Breast epithelium (tissue), 4 donors: ENCODE measurements around the gene LDHB. TPM values are rescaled to one million over a fixed set of nuclear protein-coding genes. Genes with fewer than 3 reads are reported as not detected.
"Not testable (repeated sequence)": the region's sequence is repeated elsewhere in the genome, so short reads cannot be mapped to it uniquely, and the experiment has no call there.

Experiments
- DNase-seq, 2 donors: peaks; one replicate each; pipeline ENCODE4 v3.0.0-alpha.2; 2019; ENCODE audit warnings: low spot score in 2 of 2
- H3K27ac ChIP-seq, 2 donors: fragments of 200-600 bp; sonication (generic) in 1 of 2; one replicate each; pipeline ENCODE4 v1.5.1; 2016 to 2019; ENCODE audit warnings: mild to moderate bottlenecking in 1 of 2
- H3K27me3 ChIP-seq, 2 donors: fragments of 200-600 bp; sonication (generic) in 1 of 2; one replicate each; pipeline versions ENCODE4 v1.5.1 to v1.6.0; 2017 to 2019; ENCODE audit warnings: control low read depth in 1 of 2, mild to moderate bottlenecking in 1 of 2
- H3K36me3 ChIP-seq: fragments of 200-600 bp; one replicate; pipeline ENCODE4 v1.5.1; 2019
- H3K4me1 ChIP-seq, 2 donors: fragments of 200-600 bp; sonication (generic); one replicate each; pipeline ENCODE4 v1.5.1; 2016 to 2019; ENCODE audit warnings: control low read depth in 1 of 2
- H3K4me3 ChIP-seq, 3 donors: fragments of 200-600 bp; sonication (generic); 1 replicate in 2 of 3; 2 replicates in 1 of 3; pipeline ENCODE4 v1.5.1; 2016 to 2019; ENCODE audit warnings: mild to moderate bottlenecking in 3 of 3, moderate library complexity in 2 of 3
- H3K9me3 ChIP-seq, 2 donors: fragments of 200-600 bp; sonication (generic) in 1 of 2; one replicate each; pipeline ENCODE4 v1.5.1; 2016 to 2019; ENCODE audit warnings: control low read depth in 1 of 2
- CTCF ChIP-seq, 3 donors: fragments of 450-650 bp; IDR thresholded peaks; one replicate each; pipeline ENCODE4 v1.5.1; 2016 to 2017; ENCODE audit warnings: antibody characterized with exemption in 3 of 3, mild to moderate bottlenecking in 3 of 3, moderate library complexity in 3 of 3
- POLR2A ChIP-seq: fragments of 450-650 bp; IDR thresholded peaks from one replicate; pipeline ENCODE4 v1.6.1; 2016; ENCODE audit warnings: antibody characterized with exemption, mild to moderate bottlenecking, moderate library complexity
- POLR2AphosphoS5 ChIP-seq, 3 donors: sonication (generic); formaldehyde crosslinking; IDR thresholded peaks; one replicate each; pipeline ENCODE4 v1.6.1; 2017; ENCODE audit warnings: antibody characterized with exemption in 3 of 3
- intact Hi-C: fragments of 100-400 bp; cut with DNase I; formaldehyde crosslinking; loops from one replicate; pipeline ENCODE4 v1.15.1; 2023; ENCODE audit warnings: low total_unique reads
- total RNA-seq, 3 donors: library from RNA; depleted of rRNA; stranded (reverse); fragments of >200 nt; gene quantifications; one replicate each; pipeline ENCODE4 v1.1.0, GENCODE V29; 2016

LDHB gene
- total RNA-seq, 3 donors from 2014 or later: 235 to 1,093 (median 257) TPM

GRCh38 chr12:21662122-21662792 is 4.6 kb upstream of the LDHB start:
- H3K4me3 ChIP-seq: no peak overlapping the region
- TF ChIP-seq POLR2AphosphoS5 (IDR thresholded peaks at IDR 0.05) (no peak), CTCF (IDR thresholded peaks at IDR 0.05) (no peak), POLR2A (no peak)
- no peaks in the 10 kb centered on the region for H3K36me3 ChIP-seq
- no peak overlapping the region for H3K27ac ChIP-seq
- H3K9me3 ChIP-seq: no peaks in the 10 kb centered on the region
- DNase-seq: no peak
- intact Hi-C loops: no loop called here
- H3K4me1 ChIP-seq: no peaks in the 10 kb centered on the region
- H3K27me3 ChIP-seq: no peaks in the 10 kb centered on the region

- DNase-seq, H3K4me3 ChIP-seq, H3K27me3 ChIP-seq, H3K4me1 ChIP-seq, intact Hi-C loops, H3K27ac ChIP-seq, H3K36me3 ChIP-seq, H3K9me3 ChIP-seq: not testable (repeated sequence)
Observed at GRCh38 chr12:21661396-21662093, 3.9 kb upstream of the LDHB start.

- Histone ChIP-seq H3K9me3 (no peaks in the 10 kb centered on the region), H3K36me3 (no peaks in the 10 kb centered on the region), H3K4me3 (no peak overlapping the region), H3K27me3 (no peaks in the 10 kb centered on the region), H3K4me1 (no peaks in the 10 kb centered on the region), H3K27ac (no peak overlapping the region)
- TF ChIP-seq POLR2A (no peak), CTCF (IDR thresholded peaks at IDR 0.05) (no peak), POLR2AphosphoS5 (IDR thresholded peaks at IDR 0.05) (no peak)
- intact Hi-C loops: no loop called here
- DNase-seq: no peak
Observed at GRCh38 chr12:21659383-21659782, 1.7 kb upstream of the LDHB start.

- H3K27me3 ChIP-seq: no peaks in the 10 kb centered on the region
- peak overlapping the region; percentile 61 to 86 (median 84) for H3K4me3 ChIP-seq
- intact Hi-C loops: no loop called here
- H3K4me1 ChIP-seq: no peaks in the 10 kb centered on the region
- TF ChIP-seq POLR2A (no peak), POLR2AphosphoS5 (IDR thresholded peaks at IDR 0.05) (no peak), CTCF (IDR thresholded peaks at IDR 0.05) (no peak)
- no peaks in the 10 kb centered on the region for H3K36me3 ChIP-seq
- DNase-seq: no peak
- no peaks in the 10 kb centered on the region for H3K9me3 ChIP-seq
- peak overlapping the region; percentile 78 to 84 for H3K27ac ChIP-seq
Observed at GRCh38 chr12:21656905-21657325, 727 bp downstream of the LDHB start.

GRCh38 chr12:21655591-21655990 is 2.1 kb downstream of the LDHB start:
- Histone ChIP-seq H3K27ac (no peak overlapping the region), H3K9me3 (no peaks in the 10 kb centered on the region), H3K4me1 (no peaks in the 10 kb centered on the region), H3K4me3 (no peak overlapping the region), H3K27me3 (no peaks in the 10 kb centered on the region), H3K36me3 (no peaks in the 10 kb centered on the region)
- intact Hi-C loops: no loop called here
- DNase-seq: no peak
- no peak for TF ChIP-seq CTCF (IDR thresholded peaks at IDR 0.05)
- TF ChIP-seq POLR2A: no peak
- TF ChIP-seq POLR2AphosphoS5 (IDR thresholded peaks at IDR 0.05): no peak
